ENCODE measurements around the gene S100Z.
"Not testable (repeated sequence)": the region's sequence is repeated elsewhere in the genome, so short reads cannot be mapped to it uniquely, and the experiment has no call there.

The S100Z gene

DNA sequence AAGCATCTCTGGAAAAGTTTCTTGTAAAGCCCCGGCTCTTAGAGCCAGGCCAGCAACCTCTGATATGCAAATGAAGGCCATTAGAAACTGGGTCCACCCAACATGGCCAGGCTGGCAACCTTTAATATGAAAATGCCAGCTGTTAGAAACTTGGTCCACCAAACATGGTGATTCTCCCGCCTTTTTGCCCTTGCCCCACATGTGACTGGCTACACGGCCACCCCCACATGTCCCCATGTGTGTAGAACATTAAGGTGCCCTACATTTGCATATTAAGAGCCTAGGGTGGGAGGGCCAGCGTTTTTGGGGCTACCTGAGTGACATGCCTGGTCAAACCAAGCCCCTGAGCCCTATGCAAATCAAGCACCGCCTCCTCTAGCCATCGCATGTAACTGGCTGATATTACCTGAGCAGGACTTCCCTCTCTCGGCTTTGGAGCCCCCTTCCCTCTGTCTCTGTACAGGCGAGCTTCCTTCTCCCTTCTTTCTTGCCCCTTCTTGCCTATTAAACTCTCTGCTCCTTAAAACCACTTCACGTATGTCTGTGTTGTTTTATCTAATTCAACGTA, 39.0 kb downstream of the S100Z start:
- no peak for FAIRE-seq

DNA sequence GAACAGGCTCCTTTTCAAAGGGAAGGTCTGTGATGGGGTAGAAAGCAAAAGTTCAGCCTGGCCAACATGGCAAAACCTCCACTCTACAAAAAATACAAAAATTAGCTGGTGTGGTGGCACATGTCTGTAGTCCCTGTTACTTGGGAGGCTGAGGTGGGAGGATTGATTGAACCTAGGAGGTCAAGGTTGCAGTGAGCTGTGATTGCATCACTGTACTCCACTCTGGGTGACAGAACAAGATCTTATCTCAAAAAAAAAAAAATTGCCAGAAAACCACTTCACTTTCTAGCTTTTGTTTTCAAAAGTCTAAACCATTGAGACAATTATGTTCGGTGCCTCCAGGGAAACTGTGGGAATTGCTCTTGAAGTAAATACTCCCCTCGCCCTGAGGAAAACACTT, 43.5 kb downstream of the S100Z start:
- no peak for FAIRE-seq

GRCh38 chr5:76896196-76896595, 46.4 kb downstream of the S100Z start:
- FAIRE-seq, result no peak

DNA sequence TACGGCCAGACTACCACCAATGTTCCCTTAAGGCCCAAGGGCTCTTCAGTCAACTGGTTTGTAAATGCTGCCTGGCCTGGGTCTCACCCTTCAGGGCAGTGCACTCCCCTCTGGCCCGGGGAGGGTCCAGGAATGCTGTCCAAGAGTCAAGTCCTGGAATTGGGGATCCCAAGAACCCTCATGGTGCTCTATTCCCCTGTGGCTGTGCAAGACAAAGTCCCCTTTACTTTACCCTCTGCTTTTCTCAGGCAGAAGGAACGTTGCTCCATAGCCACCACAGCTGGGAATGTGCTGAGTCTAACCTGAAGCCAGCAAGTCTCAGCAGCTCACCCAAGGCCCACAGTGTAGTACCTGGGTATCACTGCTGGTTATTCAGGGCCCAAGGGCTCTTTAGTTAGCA, 51.7 kb downstream of the S100Z start:
- no peak for FAIRE-seq

DNA sequence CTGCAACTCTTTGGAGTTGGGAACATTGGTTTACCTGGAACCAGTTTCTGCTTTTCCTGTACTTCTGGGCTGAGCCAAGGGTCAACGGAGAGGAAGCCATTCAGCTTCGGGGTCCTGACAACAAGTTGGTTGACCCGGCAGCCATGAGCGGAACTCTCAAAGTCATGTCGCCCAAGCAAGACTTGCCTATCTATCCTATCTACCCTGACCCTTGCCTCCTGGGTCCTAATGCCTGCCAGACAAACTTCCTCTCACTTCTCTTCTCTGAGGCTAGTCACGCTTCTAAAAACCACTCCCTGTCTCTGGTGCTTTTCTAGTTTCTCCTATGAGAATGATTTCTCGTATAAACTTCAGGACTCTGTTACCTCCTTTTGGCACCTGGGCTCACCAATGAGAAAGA, 58.4 kb downstream of the S100Z start:
- FAIRE-seq, result no peak

GRCh38 chr5:76910344-76910933, 60.6 kb downstream of the S100Z start:
- not testable (repeated sequence) for FAIRE-seq

- not testable (repeated sequence) for FAIRE-seq
These were observed 64.9 kb downstream of the S100Z start for GRCh38 chr5:76914671-76915070.

DNA sequence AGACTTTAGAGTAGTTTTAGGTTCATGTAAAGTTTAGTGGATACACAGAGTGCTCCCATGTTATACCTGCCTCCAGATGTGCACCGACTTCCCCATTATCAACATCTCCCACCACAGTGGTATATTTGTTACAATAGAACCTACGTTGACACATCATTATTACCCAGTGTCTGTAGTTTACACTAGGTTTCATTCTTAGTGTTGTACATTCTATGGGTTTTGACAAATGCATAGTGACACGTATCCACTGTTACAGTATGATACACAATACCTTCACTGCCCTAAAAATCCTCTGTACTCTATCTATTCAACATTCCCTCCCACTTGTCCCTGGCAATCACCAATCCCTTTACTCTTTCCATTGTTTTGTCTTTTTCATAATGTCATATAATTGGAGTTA, 68.7 kb downstream of the S100Z start:
- FAIRE-seq, result no peak

- FAIRE-seq, result no peak
These were observed 70.7 kb downstream of the S100Z start for GRCh38 chr5:76920491-76920890.

GRCh38 chr5:76926329-76927105, 76.7 kb downstream of the S100Z start:
- FAIRE-seq, result no peak

DNA sequence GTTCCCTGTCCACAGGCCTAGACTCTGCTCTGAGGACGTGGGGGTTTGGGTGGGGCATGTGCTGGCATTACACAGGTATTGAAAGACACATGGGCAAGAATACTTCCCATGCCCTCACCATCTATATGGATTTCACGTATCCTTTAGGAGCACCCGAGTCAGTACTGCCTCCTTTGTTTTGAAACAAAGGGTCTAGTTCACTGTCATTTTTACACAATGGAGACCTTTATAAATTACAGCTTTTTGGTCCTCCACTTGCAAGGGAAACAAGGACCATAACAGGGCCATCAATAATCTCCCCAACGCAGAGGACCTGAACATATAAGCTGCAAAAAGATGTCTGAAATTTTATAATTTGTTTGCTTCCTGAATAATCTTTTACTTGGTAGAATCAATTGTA, 78.1 kb downstream of the S100Z start:
- FAIRE-seq, result no peak

GRCh38 chr5:76930083-76930482, 80.3 kb downstream of the S100Z start:
- FAIRE-seq, result no peak

DNA sequence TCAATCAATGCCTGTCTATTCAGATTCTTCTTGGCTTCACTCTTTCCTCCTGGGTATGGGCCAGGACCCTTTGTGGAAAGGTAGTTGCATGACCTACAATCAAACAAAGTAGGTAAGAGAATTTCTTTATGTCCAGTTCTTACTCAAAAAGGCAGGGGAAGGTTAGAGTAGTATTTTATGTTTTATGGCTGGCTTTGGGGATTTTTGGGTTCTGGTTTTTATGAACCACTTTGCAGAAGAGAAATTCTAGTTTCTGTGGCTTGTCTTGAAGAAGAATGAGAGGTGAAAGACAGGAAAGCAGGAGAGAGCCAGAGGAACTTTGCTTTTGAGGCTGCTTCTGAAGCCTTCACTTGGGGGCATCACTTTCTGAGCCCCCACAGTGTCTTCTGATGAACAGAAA, 88.4 kb downstream of the S100Z start:
- no peak for FAIRE-seq

DNA sequence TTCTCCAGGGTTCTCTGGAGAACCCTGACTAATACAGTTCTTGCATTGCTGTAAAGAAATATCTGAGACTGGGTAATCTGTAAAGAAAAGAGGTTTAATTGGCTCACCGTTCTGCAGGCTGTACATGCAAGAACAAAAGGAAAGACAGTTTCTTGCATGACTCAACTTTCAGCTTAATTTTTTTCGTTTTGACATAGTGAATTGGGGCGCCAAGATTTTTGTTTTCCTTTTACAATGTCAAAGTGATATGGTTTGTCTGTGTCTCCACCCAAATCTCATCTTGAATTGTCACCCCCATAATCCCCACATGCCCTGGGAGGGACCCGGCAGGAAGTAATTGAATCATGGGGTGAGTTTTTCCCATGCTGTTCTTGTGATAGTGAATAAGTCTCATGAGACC, 91.2 kb downstream of the S100Z start:
- FAIRE-seq, result no peak

- FAIRE-seq, result no peak
These were observed 91.6 kb downstream of the S100Z start for GRCh38 chr5:76941442-76941841.

DNA sequence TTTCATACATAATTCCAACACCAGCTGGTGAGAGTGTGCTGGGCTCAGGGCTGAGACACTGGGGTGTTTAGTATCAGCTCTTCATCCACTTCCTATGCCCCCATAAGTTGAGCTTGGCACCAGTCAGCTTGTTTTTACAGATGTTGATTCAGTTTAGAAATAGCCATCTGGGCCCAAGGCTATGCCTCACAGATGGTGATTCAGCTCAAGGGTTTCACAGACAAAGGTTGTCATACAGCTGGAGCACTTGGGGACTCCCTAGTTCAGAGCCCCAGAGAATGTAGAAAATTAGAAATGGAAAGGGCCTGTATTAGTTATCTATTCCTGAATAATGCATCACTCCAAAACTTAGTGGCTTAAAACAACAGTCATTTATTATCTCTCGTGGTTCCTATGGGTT, 92.8 kb downstream of the S100Z start:
- no peak for FAIRE-seq

- no peak for FAIRE-seq
These were observed 93.2 kb downstream of the S100Z start for GRCh38 chr5:76943006-76943405.

DNA sequence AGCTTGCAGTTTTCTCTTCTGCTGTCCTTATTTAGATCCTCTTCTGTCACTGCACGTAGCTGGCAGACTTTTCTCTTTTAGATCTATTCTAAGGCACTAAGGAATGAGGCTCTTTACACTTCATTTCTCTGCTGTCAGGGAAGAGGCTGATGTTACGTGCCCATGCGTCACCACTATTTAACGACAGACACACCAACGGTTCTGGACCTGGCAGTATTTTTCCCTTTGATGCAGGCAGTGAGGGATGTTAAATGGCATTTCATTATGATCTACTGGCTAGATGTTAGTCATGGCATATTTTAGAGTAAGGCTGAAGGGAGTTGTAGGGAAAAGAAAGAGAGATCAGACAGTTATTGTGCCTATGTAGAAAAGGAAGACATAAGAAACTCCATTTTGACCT, 94.8 kb downstream of the S100Z start:
- FAIRE-seq, result no peak

DNA sequence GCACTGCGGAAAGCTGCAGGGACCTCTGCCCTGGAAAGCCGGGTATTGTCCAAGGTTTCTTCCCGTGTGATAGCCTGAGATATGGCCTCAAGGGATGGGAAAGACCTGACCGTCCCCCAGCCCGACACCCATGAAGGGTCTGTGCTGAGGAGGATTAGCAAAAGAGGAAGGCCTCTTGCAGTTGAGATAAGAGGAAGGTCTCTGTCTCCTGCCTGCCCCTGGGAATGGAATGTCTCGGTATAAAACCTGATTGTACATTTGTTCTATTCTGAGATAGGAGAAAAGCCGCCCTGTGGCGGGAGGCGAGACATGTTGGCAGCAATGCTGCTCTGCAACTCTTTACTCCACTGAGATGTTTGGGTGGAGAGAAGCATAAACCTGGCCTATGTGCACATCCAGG, 95.4 kb downstream of the S100Z start:
- not testable (repeated sequence) for FAIRE-seq

GRCh38 chr5:76946090-76946489, 96.3 kb downstream of the S100Z start:
- no peak for FAIRE-seq

- no peak for FAIRE-seq
These were observed 97.3 kb downstream of the S100Z start for GRCh38 chr5:76947082-76947503.

GRCh38 chr5:76952795-76953536, 103.2 kb downstream of the S100Z start, which contains the start of gene CRHBP:
Gene CRHBP, plus strand, starts transcription at chr5:76953045. Its CDS starts 90 bp downstream, at chr5:76953135.
- FAIRE-seq, result no peak

Measured in endometrium (tissue), 2 donors.